Neural progenitor cell (in vitro differentiated cells): ENCODE measurements around the gene RHO.

ENCODE experiments used
- EZH2 ChIP-seq: fragments of 200-600 bp; sonication (generic); IDR thresholded peaks from 2 replicates; pipeline ENCODE4 v1.6.1; 2017; ENCODE audit warnings: antibody characterized with exemption, mild to moderate bottlenecking, moderate library complexity
- TF ChIP-seq, protein P1 (sequence below): fragments of 200-600 bp; sonication (generic); IDR thresholded peaks from 2 replicates; pipeline ENCODE4 v1.5.1; 2017; ENCODE audit warnings: antibody characterized with exemption, mild to moderate bottlenecking

DNA sequence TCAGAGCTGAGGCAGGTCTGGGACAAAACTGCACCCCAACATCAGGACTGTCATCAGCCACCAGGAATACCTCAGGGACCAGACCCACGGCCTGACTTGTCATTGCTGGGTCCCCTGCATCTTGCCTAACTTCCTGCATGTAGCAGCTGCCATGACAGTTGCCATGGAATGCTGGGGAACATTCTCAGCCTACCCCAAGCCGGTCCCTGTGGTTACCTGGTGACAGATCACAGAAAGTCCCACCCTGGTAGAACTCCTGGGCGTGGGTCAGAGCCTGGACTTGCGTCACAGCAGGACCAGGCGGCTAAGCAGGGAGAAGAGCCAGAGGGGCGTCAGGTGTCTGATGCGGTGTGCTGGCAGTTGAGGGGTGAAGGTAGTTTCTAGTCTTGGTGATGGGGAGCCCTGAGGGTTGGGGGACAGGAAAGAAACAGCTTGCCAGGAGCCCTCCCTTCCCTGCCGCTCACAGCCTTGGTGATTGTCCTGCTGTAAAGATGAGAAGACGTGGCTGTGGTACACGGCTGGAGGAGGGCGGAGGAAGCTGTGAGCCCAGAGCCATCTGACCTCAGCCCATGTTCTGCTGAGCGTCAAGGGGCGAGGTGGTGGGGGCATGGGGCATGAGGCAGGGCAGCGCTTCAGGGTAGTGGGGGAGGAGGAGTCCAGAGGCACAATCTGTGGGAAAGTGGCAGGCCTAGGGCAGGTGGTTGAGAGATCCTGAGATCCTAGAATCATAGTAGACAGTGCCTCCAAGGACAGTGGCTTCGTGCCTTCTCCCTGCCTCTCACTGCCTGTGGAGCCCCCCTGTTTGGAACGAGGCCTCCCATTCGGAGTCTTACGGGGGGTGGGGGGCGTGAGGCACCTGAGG lies 19.9 kb downstream of the RHO start:
- TF ChIP-seq, protein P1, sequence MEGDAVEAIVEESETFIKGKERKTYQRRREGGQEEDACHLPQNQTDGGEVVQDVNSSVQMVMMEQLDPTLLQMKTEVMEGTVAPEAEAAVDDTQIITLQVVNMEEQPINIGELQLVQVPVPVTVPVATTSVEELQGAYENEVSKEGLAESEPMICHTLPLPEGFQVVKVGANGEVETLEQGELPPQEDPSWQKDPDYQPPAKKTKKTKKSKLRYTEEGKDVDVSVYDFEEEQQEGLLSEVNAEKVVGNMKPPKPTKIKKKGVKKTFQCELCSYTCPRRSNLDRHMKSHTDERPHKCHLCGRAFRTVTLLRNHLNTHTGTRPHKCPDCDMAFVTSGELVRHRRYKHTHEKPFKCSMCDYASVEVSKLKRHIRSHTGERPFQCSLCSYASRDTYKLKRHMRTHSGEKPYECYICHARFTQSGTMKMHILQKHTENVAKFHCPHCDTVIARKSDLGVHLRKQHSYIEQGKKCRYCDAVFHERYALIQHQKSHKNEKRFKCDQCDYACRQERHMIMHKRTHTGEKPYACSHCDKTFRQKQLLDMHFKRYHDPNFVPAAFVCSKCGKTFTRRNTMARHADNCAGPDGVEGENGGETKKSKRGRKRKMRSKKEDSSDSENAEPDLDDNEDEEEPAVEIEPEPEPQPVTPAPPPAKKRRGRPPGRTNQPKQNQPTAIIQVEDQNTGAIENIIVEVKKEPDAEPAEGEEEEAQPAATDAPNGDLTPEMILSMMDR, result no peak
- TF ChIP-seq EZH2, result no peak
